SK-N-MC (cell line): ENCODE measurements around the gene DAZAP1.
A peak's percentile ranks its signal among the peaks of the same experiment; 100 is the strongest.

Experiments
- DNase-seq: peaks from one replicate; pipeline ENCODE4 v3.0.0-alpha.2; 2011; ENCODE audit warnings: low read depth, low spot score
- H3K27ac ChIP-seq: fragments of 200-600 bp; sonication (generic); 2 replicates; pipeline ENCODE4 v1.5.1; 2016; ENCODE audit warnings: mixed run types
- H3K36me3 ChIP-seq: fragments of 200-600 bp; sonication (generic); 2 replicates; pipeline ENCODE4 v1.6.1; 2017; ENCODE audit warnings: antibody characterized with exemption, low read length, mixed read lengths; ENCODE audit not compliant: insufficient read depth
- H3K4me3 ChIP-seq: fragments of 200-600 bp; sonication (generic); 2 replicates; pipeline ENCODE4 v1.5.1; 2016
- H3K9ac ChIP-seq: fragments of 200-600 bp; sonication (generic); 2 replicates; pipeline ENCODE4 v1.8.0; 2017; ENCODE audit warnings: mixed run types, mixed read lengths; ENCODE audit not compliant: insufficient read length
- H3K9me3 ChIP-seq: fragments of 200-600 bp; sonication (generic); 2 replicates; pipeline ENCODE4 v1.6.1; 2017; ENCODE audit warnings: low read depth, mild to moderate bottlenecking, antibody characterized with exemption, low read length, moderate library complexity, mixed read lengths
- EZH2 ChIP-seq: fragments of 200-600 bp; sonication (generic); IDR thresholded peaks from one replicate; pipeline ENCODE4 v1.6.1; 2017; ENCODE audit warnings: antibody characterized with exemption
- FOXP2 ChIP-seq: optimal IDR thresholded peaks from 2 replicates; pipeline ENCODE3; 2011; ENCODE audit warnings: mild to moderate bottlenecking, moderate library complexity; ENCODE audit not compliant: insufficient read depth; ENCODE audit errors: extremely low read length, control extremely low read depth
- POLR2AphosphoS5 ChIP-seq: IDR thresholded peaks from 2 replicates; pipeline ENCODE4 v1.6.1; 2012; ENCODE audit warnings: mild to moderate bottlenecking, low read depth, low read length, borderline replicate concordance

The DAZAP1 gene

DNA sequence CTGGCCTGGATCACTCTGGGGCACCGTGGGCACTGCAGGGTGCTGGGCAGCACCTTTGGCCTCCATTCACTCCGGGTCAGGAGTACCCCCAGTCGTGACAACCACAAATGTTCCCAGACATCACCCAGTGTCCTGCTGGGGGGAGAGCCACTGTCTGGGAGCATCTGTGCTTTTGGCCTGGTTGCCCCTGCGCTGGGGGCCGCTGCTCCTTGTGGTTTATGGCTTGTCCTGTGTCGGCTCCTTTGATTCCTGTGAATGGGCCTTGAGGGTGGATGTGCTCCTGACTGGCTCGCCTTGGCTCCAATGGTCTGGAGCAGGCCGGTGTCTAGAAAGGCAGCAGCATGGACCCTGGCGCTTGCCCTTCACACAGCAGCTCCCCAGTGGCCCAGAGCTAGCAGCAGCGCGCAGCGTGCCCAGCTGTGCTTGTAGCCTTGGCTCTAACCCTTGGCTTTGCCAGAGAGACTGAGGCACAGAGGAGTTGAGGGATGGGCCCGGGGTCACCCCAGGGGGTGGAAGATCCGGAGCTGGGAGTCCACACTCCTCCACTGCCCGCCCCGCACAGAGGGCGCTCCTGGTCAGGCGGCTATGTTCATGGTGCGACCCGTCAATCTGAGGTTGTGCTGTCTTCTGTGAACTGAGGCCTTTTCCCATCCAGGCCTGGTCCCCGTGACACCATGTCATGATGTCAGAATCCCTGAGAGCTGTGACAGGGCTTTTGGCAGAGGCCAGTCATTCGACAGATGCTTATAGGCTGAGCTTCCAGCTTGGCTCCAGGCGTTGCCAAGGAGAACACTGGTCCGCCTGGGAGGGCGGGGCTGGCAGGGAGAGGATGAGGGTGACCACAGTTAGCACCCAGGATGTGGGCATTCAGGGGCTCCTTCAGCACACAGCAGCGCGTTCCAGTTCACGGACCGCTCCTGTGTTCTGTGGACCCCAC, 4.1 kb downstream of the DAZAP1 start:
- H3K36me3 ChIP-seq, result peaks cover 33% of the 10 kb centered on the region
- no peak overlapping the region; the same call in 1 of the 2 replicates for H3K27ac ChIP-seq
- no peaks in the 10 kb centered on the region for H3K9me3 ChIP-seq
- no peak for DNase-seq
- peak overlapping the region; percentile 12 for H3K9ac ChIP-seq
- TF ChIP-seq POLR2AphosphoS5, result no peak
- no peak for TF ChIP-seq EZH2
- TF ChIP-seq FOXP2, result no peak
- H3K4me3 ChIP-seq, result no peak overlapping the region

DNA sequence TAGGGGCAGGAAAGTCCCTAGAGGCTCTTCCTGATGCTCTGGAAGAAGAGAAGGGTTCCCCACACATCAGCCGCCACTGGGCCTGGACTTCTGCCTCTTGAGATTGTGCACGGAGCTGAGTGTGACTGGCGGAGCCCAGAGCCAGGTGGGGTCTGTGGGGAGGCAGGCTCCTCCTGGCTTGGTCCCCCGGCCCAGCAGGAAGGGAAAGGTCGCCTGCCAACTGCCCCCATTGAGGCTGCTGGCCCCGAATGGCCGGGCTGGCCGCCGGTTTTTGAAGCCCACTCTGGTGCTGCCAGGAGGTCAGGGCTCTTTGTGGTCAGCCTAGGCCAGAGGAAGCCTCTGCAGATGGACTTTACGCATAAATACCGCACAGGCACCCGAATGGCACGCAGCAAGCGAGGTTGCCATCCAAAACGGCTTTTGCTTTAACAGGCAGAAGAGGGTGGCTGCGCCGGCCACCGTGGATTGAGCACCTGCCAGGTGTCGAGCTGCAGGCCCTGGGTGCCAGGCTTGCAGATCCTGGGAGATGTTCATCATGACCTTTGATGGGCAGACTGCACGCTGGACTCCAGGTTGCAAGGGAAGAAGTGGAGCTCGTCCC, 5.0 kb downstream of the DAZAP1 start:
- H3K9me3 ChIP-seq, result no peaks in the 10 kb centered on the region
- TF ChIP-seq EZH2 (no peak), FOXP2 (no peak), POLR2AphosphoS5 (no peak)
- H3K36me3 ChIP-seq, result peaks cover 42% of the 10 kb centered on the region
- no peak for DNase-seq
- H3K9ac ChIP-seq, result no peak overlapping the region
- no peak overlapping the region; the same call in 1 of the 2 replicates for H3K27ac ChIP-seq
- H3K4me3 ChIP-seq, result no peak overlapping the region

DNA sequence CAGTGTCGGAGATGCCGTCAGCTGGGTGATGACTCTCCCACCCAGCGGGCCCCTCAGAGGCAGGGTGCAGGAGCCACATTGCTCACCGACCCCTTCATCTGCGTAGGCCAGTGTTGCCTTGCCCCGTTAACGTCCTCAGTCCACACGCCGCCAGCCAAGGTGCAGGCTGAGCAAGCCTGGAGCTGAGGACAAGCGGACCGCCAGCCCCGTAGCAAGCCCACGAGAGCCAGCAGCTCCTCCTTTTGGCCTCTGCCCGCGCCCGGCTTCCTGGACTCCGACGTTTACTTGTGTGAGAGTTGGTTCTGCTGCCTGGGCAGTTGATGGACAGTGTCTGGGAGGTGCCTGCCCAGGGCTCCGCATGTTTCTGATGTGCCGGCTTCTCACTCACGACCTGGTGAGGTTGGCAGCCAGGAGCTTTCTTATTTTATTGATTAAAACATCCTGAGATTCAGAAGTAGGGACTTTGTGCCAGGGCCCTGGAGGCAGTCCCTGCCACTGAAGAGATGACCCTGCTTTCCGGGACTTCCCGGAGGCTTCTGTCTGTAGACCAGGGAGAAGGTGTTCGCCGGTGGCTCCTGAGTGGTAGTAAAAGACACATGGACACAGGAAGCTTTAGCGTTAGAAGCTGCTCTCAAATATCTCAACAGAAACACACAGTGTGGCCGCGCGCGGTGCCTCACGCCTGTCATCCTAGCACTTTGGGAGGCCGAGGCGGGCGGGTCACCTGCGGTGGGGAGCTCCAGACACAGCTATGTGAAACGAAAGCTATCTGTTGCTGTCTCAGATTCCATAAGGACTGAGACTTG, 5.8 kb downstream of the DAZAP1 start:
- Histone ChIP-seq H3K9me3 (no peaks in the 10 kb centered on the region), H3K36me3 (peaks cover 49% of the 10 kb centered on the region), H3K27ac (peak overlapping the region; percentile 79), H3K9ac (no peak overlapping the region), H3K4me3 (no peak overlapping the region)
- no peak for DNase-seq
- TF ChIP-seq POLR2AphosphoS5, result no peak
- TF ChIP-seq FOXP2, result no peak
- TF ChIP-seq EZH2, result no peak

DNA sequence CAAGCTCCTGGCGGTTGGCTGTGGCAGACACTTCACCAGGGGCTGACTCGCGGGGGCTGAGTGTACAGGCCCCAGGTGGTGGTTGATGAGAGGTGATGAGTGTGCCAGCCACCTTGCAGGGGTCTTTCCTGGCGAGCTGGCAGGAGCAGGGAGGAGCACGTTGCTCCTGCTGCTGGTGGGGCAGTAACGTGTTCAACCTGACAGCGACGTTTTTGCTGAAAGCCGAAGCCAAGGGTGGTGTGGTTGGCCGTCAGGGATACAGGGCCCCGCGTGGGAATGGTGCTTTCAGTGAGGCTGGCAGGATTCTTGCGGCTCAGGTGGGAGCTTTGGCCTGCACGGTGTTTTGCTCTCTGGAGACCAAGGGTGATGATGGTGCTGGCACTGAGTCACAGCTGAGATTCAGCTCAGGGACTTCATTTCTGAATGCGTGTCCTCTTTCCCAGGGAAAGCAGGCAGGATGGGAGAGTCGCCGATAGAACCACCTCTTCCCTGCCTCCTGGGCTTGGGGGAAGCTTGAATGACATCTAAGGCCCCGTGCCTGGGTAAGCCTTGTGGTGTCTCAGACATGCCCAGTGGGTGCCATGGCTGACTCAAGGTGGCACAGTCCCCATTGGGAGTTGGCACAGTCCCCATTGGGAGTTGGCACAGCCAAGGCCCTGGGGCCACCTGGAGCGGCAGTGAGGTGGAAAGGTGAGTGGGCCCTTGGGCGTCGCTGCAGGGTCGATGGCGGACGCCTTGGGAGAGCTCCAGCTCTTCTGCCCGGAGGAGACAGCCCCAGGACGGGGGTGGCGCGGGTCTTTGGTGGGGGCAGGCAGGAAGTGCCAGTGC, 8.8 kb downstream of the DAZAP1 start:
- TF ChIP-seq FOXP2, result no peak
- Histone ChIP-seq H3K27ac (peak overlapping the region; percentile 89), H3K4me3 (peak overlapping the region; percentile 74), H3K9me3 (no peaks in the 10 kb centered on the region), H3K36me3 (peaks cover 56% of the 10 kb centered on the region), H3K9ac (peak overlapping the region; percentile 70)
- DNase-seq, result no peak

DNA sequence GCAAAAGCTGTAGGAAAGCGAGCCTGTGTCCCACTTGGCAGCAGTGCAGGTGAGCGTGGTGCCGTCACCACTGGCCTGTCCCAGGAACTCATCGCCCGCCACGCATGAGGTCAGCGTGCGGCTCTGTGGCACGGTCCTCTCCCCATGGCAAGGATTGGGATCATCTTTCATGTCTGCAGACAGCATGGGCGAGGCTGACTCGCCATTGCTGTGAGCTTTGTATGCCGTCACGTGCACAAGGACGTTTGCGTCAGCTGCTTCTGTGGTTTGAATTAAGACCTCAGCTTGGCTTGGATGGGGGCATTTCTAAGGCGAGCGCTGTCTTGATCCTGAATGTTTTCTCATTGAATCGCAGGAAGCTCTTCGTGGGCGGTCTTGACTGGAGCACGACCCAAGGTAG, 9.8 kb downstream of the DAZAP1 start:
- Histone ChIP-seq H3K4me3 (no peak overlapping the region), H3K9me3 (no peaks in the 10 kb centered on the region), H3K9ac (no peak overlapping the region), H3K36me3 (peaks cover 65% of the 10 kb centered on the region), H3K27ac (no peak overlapping the region; the same call in 1 of the 2 replicates)
- no peak for DNase-seq
- TF ChIP-seq FOXP2, result no peak
- TF ChIP-seq EZH2, result no peak
- no peak for TF ChIP-seq POLR2AphosphoS5

DNA sequence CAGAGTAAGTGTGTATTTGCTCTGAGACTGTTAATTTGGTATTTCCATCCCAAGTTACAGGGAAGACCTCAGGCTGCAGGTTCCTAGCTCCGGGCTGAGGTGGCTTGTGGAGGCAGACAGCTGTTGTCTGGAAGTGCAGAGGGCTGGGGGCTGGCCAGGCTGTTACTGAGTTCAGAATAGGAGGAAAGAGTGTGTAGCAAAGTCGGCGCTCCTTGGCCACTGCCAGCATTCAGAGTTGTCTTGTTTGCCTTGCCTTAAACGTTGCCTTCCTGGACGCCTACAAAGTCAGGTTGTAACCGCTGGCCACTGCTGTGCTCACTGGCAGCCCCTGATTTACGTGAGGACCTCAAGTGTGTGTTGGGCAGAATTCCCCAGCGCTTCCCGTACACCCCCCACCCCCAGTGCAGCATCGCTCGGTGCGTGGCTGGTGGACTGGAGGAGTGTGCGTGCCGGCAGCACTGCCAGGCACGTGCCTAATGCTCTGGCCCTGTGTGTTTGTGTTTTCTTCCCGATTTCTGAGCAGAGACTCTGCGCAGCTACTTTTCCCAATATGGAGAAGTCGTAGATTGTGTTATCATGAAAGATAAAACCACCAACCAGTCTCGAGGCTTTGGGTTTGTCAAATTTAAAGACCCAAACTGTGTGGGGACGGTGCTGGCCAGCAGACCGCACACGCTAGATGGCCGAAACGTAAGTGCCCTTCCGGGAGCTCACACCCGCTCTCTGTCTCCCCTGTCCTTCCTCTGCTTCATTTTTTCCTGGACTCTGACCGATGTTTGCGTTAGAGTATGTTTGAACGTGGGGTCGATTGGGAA, 10.5 kb downstream of the DAZAP1 start:
- H3K4me3 ChIP-seq, result no peak overlapping the region
- no peak for DNase-seq
- 0 out of 2 replicates have a peak overlapping the region, but pooled peaks have one; percentile 19 for H3K27ac ChIP-seq
- no peaks in the 10 kb centered on the region for H3K9me3 ChIP-seq
- no peak overlapping the region for H3K9ac ChIP-seq
- TF ChIP-seq EZH2 (no peak), POLR2AphosphoS5 (no peak), FOXP2 (no peak)
- H3K36me3 ChIP-seq, result peaks cover 69% of the 10 kb centered on the region

DNA sequence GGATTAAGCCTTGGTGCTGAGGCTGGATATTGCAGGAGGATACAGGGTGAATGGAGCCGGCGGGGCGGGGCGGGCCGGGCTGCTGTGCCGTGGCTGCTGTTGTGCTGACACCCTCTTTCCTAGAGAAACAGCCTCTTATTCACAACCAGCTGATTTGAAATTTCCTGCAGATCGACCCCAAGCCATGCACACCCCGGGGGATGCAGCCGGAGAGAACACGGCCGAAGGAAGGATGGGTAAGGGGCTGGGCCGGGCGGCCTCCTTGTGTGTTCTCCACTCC, 11.1 kb downstream of the DAZAP1 start:
- no peak for DNase-seq
- TF ChIP-seq POLR2AphosphoS5 (no peak), FOXP2 (no peak), EZH2 (no peak)
- Histone ChIP-seq H3K9ac (no peak overlapping the region), H3K9me3 (no peaks in the 10 kb centered on the region), H3K36me3 (peaks cover 70% of the 10 kb centered on the region), H3K4me3 (no peak overlapping the region), H3K27ac (no peak overlapping the region)
